AG04449 (cell line): ENCODE data around the gene CISD1.

Experiments used
- CTCF ChIA-PET: fragments of 350-600 bp; formaldehyde crosslinking; extraction: SDS; loops from one replicate; lab custom pipeline; 2021; ENCODE audit warnings: antibody characterized with exemption; lab: Yijun Ruan, JAX
- POLR2A ChIA-PET: fragments of 400-600, 350-600 bp; formaldehyde crosslinking; extraction: SDS; loops from one replicate; lab custom pipeline; 2020; ENCODE audit warnings: antibody characterized with exemption, inconsistent platforms; lab: Yijun Ruan, JAX
- DNase-seq: peaks from one replicate; pipeline ENCODE4 v3.0.0-alpha.2; 2010; ENCODE audit warnings: low read depth, low spot score
- H3K4me3 ChIP-seq: 2 replicates; pipeline ENCODE4 v1.5.1; 2011; ENCODE audit warnings: low read depth, mild to moderate bottlenecking, control low read depth, low read length
- TF ChIP-seq, protein P1 (sequence below): IDR thresholded peaks from one replicate; pipeline ENCODE4 v1.5.1; 2011; ENCODE audit warnings: mild to moderate bottlenecking, moderate library complexity, low read length, control low read depth, inconsistent platforms; ENCODE audit not compliant: insufficient read depth; ENCODE audit errors: missing control alignments

Gene CISD1

DNA sequence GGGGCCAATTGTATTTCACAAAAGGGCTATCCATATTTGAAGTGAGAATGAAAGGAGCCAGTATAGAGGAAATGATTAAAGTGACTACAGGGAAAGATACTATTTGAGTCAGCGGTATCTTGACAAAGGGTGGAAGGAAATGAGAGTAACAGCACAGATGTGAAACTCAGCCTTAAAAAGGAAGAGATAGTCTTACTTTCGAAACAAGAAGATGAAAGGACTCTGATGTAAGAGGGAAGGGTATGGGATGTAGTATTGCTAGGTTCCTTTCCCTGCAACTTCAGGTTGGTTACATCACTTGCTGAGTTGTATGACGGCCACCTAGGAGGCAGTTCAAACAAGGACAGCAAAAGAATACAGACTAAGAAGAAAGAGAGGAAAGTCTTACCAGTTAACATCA, 13.7 kb downstream of the CISD1 start:
- TF ChIP-seq, protein P1, sequence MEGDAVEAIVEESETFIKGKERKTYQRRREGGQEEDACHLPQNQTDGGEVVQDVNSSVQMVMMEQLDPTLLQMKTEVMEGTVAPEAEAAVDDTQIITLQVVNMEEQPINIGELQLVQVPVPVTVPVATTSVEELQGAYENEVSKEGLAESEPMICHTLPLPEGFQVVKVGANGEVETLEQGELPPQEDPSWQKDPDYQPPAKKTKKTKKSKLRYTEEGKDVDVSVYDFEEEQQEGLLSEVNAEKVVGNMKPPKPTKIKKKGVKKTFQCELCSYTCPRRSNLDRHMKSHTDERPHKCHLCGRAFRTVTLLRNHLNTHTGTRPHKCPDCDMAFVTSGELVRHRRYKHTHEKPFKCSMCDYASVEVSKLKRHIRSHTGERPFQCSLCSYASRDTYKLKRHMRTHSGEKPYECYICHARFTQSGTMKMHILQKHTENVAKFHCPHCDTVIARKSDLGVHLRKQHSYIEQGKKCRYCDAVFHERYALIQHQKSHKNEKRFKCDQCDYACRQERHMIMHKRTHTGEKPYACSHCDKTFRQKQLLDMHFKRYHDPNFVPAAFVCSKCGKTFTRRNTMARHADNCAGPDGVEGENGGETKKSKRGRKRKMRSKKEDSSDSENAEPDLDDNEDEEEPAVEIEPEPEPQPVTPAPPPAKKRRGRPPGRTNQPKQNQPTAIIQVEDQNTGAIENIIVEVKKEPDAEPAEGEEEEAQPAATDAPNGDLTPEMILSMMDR: no peak
- ChIA-PET CTCF (interaction anchor here (0.9 to 4.8 kb wide), 4 partner anchors 9 to 105 kb away, joined by 3 to 22 read pairs (median 5); partner anchors contain the start of gene CISD1), POLR2A (no interaction called here)
- no peak overlapping the region for H3K4me3 ChIP-seq
- no peak for DNase-seq

GRCh38 chr10:58291538-58292174, 22.7 kb downstream of the CISD1 start:
- CTCF ChIA-PET: interaction anchor here (0.7 to 8.4 kb wide), 21 partner anchors 8 to 139 kb away, joined by 3 to 328 read pairs (median 11); partner anchors contain the start of gene TFAM
- H3K4me3 ChIP-seq: no peak overlapping the region
- TF ChIP-seq, protein P1: peak; percentile 63
- POLR2A ChIA-PET: no interaction called here
- DNase-seq: no peak

DNA sequence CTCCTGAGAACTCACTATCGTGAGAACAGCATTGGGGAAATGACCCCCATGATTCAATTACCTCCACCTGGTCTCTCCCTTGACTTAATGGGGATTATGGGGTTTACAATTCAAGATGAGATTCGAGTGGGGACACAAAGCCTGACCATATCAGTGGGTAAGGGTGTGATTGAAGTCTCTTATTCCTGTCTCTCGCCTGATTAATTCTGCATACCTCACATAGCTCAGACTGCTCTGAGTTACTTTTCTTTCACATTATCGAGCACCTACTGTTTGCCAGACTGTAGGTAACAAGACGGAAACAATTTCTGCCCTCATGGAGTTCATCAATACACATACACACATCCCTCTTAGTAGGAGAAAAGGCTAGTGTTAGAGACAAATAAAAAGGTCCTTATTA, 25.0 kb downstream of the CISD1 start:
- CTCF ChIA-PET: interaction anchor here (0.9 to 8.4 kb wide), 9 partner anchors 9 to 143 kb away, joined by 3 to 328 read pairs (median 3); no protein-coding TSS in a partner anchor
- H3K4me3 ChIP-seq: no peak overlapping the region
- TF ChIP-seq, protein P1: no peak
- DNase-seq: no peak
- POLR2A ChIA-PET: no interaction called here

DNA sequence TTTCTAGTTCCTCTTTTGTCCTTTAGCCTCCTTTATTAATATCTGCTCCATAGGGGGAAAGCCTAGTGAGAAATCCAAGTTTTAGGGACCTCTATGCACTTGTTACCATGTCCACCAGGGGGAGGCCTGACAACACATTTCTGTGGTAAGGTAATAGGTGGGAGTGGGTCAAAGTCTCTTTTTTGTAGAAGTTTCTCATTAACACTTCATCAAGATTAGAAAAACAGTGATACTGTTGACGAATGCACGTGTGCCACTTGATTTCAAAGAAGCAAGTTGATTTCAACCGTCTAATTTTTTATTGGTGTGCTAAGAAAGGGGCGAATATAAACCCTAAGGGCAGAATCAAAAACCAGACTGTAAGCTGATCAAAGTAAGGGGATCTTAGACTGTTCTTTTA, 30.6 kb downstream of the CISD1 start:
- H3K4me3 ChIP-seq: no peak overlapping the region
- TF ChIP-seq, protein P1: peak; percentile 80
- POLR2A ChIA-PET: no interaction called here
- no peak for DNase-seq
- CTCF ChIA-PET: interaction anchor here (0.6 to 4.8 kb wide), 45 partner anchors 9 to 477 kb away, joined by 3 to 74 read pairs (median 4); partner anchors contain the start of genes CISD1, IPMK, TFAM and UBE2D1

GRCh38 chr10:58300676-58301075, 31.7 kb downstream of the CISD1 start:
- ChIA-PET POLR2A (no interaction called here), CTCF (interaction anchor here (0.8 to 4.8 kb wide), 23 partner anchors 8 to 128 kb away, joined by 3 to 74 read pairs (median 7); partner anchors contain the start of genes CISD1, IPMK, TFAM and UBE2D1)
- DNase-seq: no peak
- TF ChIP-seq, protein P1: no peak
- H3K4me3 ChIP-seq: no peak overlapping the region

GRCh38 chr10:58302254-58302653, 33.3 kb downstream of the CISD1 start:
- no peak overlapping the region for H3K4me3 ChIP-seq
- CTCF ChIA-PET: interaction anchor here (1.4 to 4.8 kb wide), 6 partner anchors 10 to 125 kb away, joined by 3 to 74 read pairs (median 23); partner anchors contain the start of gene TFAM
- TF ChIP-seq, protein P1: no peak
- POLR2A ChIA-PET: no interaction called here
- no peak for DNase-seq
